Nephron (organoid): Measurements from ENCODE around the gene LBHD2.

Source experiments
- H3K27ac Mint-ChIP-seq, 3 experiments: 2 replicates each; pipeline ENCODE4 v1.8.0; 2020; ENCODE audit warnings: mixed read lengths in 3 of 3, mild to moderate bottlenecking in 2 of 3, moderate library complexity in 1 of 3
- H3K27me3 Mint-ChIP-seq: 2 replicates; pipeline ENCODE4 v1.8.0; 2021; ENCODE audit warnings: low read depth, mild to moderate bottlenecking, moderate library complexity, mixed read lengths
- H3K36me3 Mint-ChIP-seq: 2 replicates; pipeline ENCODE4 v1.8.0; 2020; ENCODE audit warnings: low read depth, mixed read lengths
- H3K4me1 Mint-ChIP-seq: 2 replicates; pipeline ENCODE4 v1.8.0; 2020; ENCODE audit warnings: mixed read lengths
- H3K4me3 Mint-ChIP-seq, 3 experiments: 2 replicates each; pipeline ENCODE4 v1.8.0; 2020; ENCODE audit warnings: mild to moderate bottlenecking in 3 of 3, mixed read lengths in 3 of 3, moderate library complexity in 2 of 3
- H3K9me3 Mint-ChIP-seq: 2 replicates; pipeline ENCODE4 v1.8.0; 2020; ENCODE audit warnings: mixed read lengths
- CTCF ChIP-seq, 3 experiments: fragments of 200-600 bp; sonication (generic); IDR thresholded peaks; one replicate each; pipeline ENCODE4 v1.5.0; 2021; ENCODE audit warnings: antibody characterized with exemption in 3 of 3; ENCODE audit not compliant: unreplicated experiment in 3 of 3

The LBHD2 gene

GRCh38 chr14:103096387-103096786 lies 12.4 kb downstream of the LBHD2 start:
- H3K9me3 Mint-ChIP-seq: no peaks in the 10 kb centered on the region
- H3K4me3 Mint-ChIP-seq: no peak overlapping the region
- peak overlapping the region in 1 of 3 experiments; percentile 1 for H3K27ac Mint-ChIP-seq
- no peak for TF ChIP-seq CTCF (IDR thresholded peaks at IDR 0.05; ENCODE audit: unreplicated experiment in 3 of 3)
- H3K4me1 Mint-ChIP-seq: peaks cover 2% of the 10 kb centered on the region
- H3K36me3 Mint-ChIP-seq: no peaks in the 10 kb centered on the region
- peaks cover 13% of the 10 kb centered on the region for H3K27me3 Mint-ChIP-seq

- Mint-ChIP-seq H3K27me3 (peaks cover 7% of the 10 kb centered on the region), H3K9me3 (no peaks in the 10 kb centered on the region)
- TF ChIP-seq CTCF (IDR thresholded peaks at IDR 0.05; ENCODE audit: unreplicated experiment in 3 of 3): no peak
Measured at GRCh38 chr14:103097244-103097993, 13.4 kb downstream of the LBHD2 start.

GRCh38 chr14:103097994-103098957 lies 14.3 kb downstream of the LBHD2 start:
- no peak for TF ChIP-seq CTCF (IDR thresholded peaks at IDR 0.05; ENCODE audit: unreplicated experiment in 3 of 3)
- Mint-ChIP-seq H3K27me3 (peaks cover 8% of the 10 kb centered on the region), H3K9me3 (no peaks in the 10 kb centered on the region), H3K36me3 (no peaks in the 10 kb centered on the region), H3K27ac (no peak overlapping the region), H3K4me3 (no peak overlapping the region), H3K4me1 (peaks cover 5% of the 10 kb centered on the region)

More at GRCh38 chr14:103097244-103097993, 13.4 kb downstream of the LBHD2 start:
- H3K27ac Mint-ChIP-seq: no peak overlapping the region
- peaks cover 5% of the 10 kb centered on the region for H3K4me1 Mint-ChIP-seq
- no peak overlapping the region for H3K4me3 Mint-ChIP-seq
- H3K36me3 Mint-ChIP-seq: no peaks in the 10 kb centered on the region

- no peak overlapping the region for H3K27ac Mint-ChIP-seq
- no peaks in the 10 kb centered on the region for H3K9me3 Mint-ChIP-seq
- no peak overlapping the region for H3K4me3 Mint-ChIP-seq
- H3K36me3 Mint-ChIP-seq: no peaks in the 10 kb centered on the region
- H3K27me3 Mint-ChIP-seq: peaks cover 8% of the 10 kb centered on the region
- no peak for TF ChIP-seq CTCF (IDR thresholded peaks at IDR 0.05; ENCODE audit: unreplicated experiment in 3 of 3)
- peaks cover 9% of the 10 kb centered on the region for H3K4me1 Mint-ChIP-seq
Measured at GRCh38 chr14:103099081-103099732, 15.2 kb downstream of the LBHD2 start.

GRCh38 chr14:103099733-103100280 lies 15.8 kb downstream of the LBHD2 start:
- no peaks in the 10 kb centered on the region for H3K9me3 Mint-ChIP-seq
- H3K36me3 Mint-ChIP-seq: no peaks in the 10 kb centered on the region
- no peak overlapping the region for H3K27ac Mint-ChIP-seq
- H3K4me3 Mint-ChIP-seq: no peak overlapping the region
- H3K4me1 Mint-ChIP-seq: peaks cover 9% of the 10 kb centered on the region
- H3K27me3 Mint-ChIP-seq: peaks cover 12% of the 10 kb centered on the region
- TF ChIP-seq CTCF (IDR thresholded peaks at IDR 0.05; ENCODE audit: unreplicated experiment in 3 of 3): no peak
